ENCODE data around the gene MPC1.

GRCh38 chr6:166398348-166398747 lies 15.6 kb upstream of the MPC1 start:
- TF ChIP-seq POLR2A (IDR thresholded peaks at IDR 0.05), result no peak
- TF ChIP-seq POLR2AphosphoS5 (IDR thresholded peaks at IDR 0.05), result no peak

Data from breast epithelium (tissue), 3 donors.